ENCODE measurements around the gene C1QL1. TPM values are rescaled to one million over a fixed set of nuclear protein-coding genes. Genes with fewer than 3 reads are reported as not detected.

C1QL1 gene
- polyA plus RNA-seq, 1 donor from 2014 or later = 0.19 TPM

DNA sequence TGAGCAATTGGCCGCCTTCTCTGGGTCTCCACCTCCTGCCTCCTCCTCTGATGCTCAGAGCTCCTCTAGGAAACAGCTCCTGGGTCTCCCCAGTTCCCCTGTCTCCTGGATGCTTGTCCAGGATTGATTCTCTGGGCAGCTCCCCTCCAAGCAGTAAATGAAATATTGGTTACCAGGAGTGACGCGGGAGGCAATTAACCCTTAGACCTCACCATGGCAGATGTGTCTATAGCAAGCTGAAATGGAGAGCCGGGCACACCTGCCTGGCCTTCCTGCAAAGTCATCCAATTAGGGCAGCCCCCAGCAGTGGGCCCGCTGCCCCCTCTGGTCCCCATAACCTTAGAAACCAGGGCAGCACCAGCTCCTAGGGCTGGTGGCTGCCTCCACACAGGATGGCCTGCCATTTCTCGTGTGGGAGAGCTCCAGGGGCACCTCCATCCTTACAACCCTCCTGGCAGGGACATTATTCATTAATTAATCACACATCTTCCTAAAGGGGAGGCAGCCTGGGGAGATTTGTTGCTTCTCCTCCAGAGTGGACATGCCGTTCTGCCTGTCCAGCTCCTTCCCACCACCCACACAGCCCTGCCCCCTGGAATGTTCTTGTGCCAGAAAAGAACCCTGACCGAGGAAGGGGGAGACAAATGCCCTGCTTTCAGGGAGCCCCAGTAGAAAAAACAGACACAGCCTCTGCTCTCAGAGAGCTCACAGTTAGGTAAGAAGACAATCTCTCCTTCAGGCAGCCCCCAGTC is 12.3 kb downstream of the C1QL1 start:
- H3K9ac ChIP-seq (ENCODE audit: low read length) = no peak overlapping the region
- no peaks in the 10 kb centered on the region for H3K36me3 ChIP-seq (ENCODE audit: insufficient read depth, low read length)
- no peaks in the 10 kb centered on the region for H3K9me3 ChIP-seq (ENCODE audit: low read length)
- no peaks in the 10 kb centered on the region for H3K27me3 ChIP-seq (ENCODE audit: insufficient read depth, low read depth, low read length)
- H3F3A ChIP-seq (ENCODE audit: insufficient read depth, low read length, poor library complexity, severe bottlenecking) = no peaks in the 10 kb centered on the region
- TF ChIP-seq EZH2 (IDR thresholded peaks at IDR 0.05; ENCODE audit: borderline replicate concordance, insufficient read depth, low read length, poor library complexity, severe bottlenecking) (no peak), REST (IDR thresholded peaks at IDR 0.05; ENCODE audit: borderline replicate concordance) (no peak), EP300 (conservative IDR thresholded peaks at IDR 0.05; ENCODE audit: poor library complexity, severe bottlenecking) (no peak), RAD21 (conservative IDR thresholded peaks at IDR 0.05) (no peak), SMC3 (conservative IDR thresholded peaks at IDR 0.05; ENCODE audit: poor library complexity) (no peak), MXI1 (conservative IDR thresholded peaks at IDR 0.05; ENCODE audit: poor library complexity, severe bottlenecking) (no peak), TAF1 (IDR thresholded peaks at IDR 0.05; ENCODE audit: low read depth) (no peak), POLR2AphosphoS5 (IDR thresholded peaks at IDR 0.05) (no peak)
- TF ChIP-seq, protein P1, sequence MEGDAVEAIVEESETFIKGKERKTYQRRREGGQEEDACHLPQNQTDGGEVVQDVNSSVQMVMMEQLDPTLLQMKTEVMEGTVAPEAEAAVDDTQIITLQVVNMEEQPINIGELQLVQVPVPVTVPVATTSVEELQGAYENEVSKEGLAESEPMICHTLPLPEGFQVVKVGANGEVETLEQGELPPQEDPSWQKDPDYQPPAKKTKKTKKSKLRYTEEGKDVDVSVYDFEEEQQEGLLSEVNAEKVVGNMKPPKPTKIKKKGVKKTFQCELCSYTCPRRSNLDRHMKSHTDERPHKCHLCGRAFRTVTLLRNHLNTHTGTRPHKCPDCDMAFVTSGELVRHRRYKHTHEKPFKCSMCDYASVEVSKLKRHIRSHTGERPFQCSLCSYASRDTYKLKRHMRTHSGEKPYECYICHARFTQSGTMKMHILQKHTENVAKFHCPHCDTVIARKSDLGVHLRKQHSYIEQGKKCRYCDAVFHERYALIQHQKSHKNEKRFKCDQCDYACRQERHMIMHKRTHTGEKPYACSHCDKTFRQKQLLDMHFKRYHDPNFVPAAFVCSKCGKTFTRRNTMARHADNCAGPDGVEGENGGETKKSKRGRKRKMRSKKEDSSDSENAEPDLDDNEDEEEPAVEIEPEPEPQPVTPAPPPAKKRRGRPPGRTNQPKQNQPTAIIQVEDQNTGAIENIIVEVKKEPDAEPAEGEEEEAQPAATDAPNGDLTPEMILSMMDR (IDR thresholded peaks at IDR 0.05; ENCODE audit: poor library complexity, severe bottlenecking) = no peak
- no peaks in the 10 kb centered on the region for H3K79me2 ChIP-seq (replicated peaks; ENCODE audit: insufficient read depth, low read length)
- H3K4me2 ChIP-seq (ENCODE audit: low read length) = no peak overlapping the region
- H4K20me1 ChIP-seq (ENCODE audit: insufficient read depth) = no peaks in the 10 kb centered on the region
- H3K27ac ChIP-seq (ENCODE audit: low read length) = no peak overlapping the region
- H3K4me3 ChIP-seq (ENCODE audit: low read length) = no peak overlapping the region
- no peak overlapping the region for H2AFZ ChIP-seq (ENCODE audit: low read depth, low read length)
- H3K9me2 ChIP-seq (ENCODE audit: insufficient read depth, low read length) = no peaks in the 10 kb centered on the region

- H2AFZ ChIP-seq (ENCODE audit: low read depth, low read length) = no peak overlapping the region
- no peaks in the 10 kb centered on the region for H4K20me1 ChIP-seq (ENCODE audit: insufficient read depth)
- H3K27ac ChIP-seq (ENCODE audit: low read length) = no peak overlapping the region
Measured at GRCh38 chr17:44952946-44953475, 15.1 kb downstream of the C1QL1 start.

More at GRCh38 chr17:44952946-44953475, 15.1 kb downstream of the C1QL1 start:
- H3F3A ChIP-seq (ENCODE audit: insufficient read depth, low read length, poor library complexity, severe bottlenecking) = no peaks in the 10 kb centered on the region
- H3K9me2 ChIP-seq (ENCODE audit: insufficient read depth, low read length) = no peaks in the 10 kb centered on the region
- no peak overlapping the region for H3K4me2 ChIP-seq (ENCODE audit: low read length)
- no peaks in the 10 kb centered on the region for H3K79me2 ChIP-seq (replicated peaks; ENCODE audit: insufficient read depth, low read length)
- H3K27me3 ChIP-seq (ENCODE audit: insufficient read depth, low read depth, low read length) = no peaks in the 10 kb centered on the region
- no peak overlapping the region for H3K4me3 ChIP-seq (ENCODE audit: low read length)
- H3K9me3 ChIP-seq (ENCODE audit: low read length) = no peaks in the 10 kb centered on the region
- no peak for TF ChIP-seq EP300 (conservative IDR thresholded peaks at IDR 0.05; ENCODE audit: poor library complexity, severe bottlenecking)
- TF ChIP-seq RAD21 (conservative IDR thresholded peaks at IDR 0.05) = no peak
- no peak for TF ChIP-seq EZH2 (IDR thresholded peaks at IDR 0.05; ENCODE audit: borderline replicate concordance, insufficient read depth, low read length, poor library complexity, severe bottlenecking)
- TF ChIP-seq REST (IDR thresholded peaks at IDR 0.05; ENCODE audit: borderline replicate concordance) = no peak
- TF ChIP-seq, protein P1 (IDR thresholded peaks at IDR 0.05; ENCODE audit: poor library complexity, severe bottlenecking) = no peak
- no peak for TF ChIP-seq SMC3 (conservative IDR thresholded peaks at IDR 0.05; ENCODE audit: poor library complexity)
- TF ChIP-seq TAF1 (IDR thresholded peaks at IDR 0.05; ENCODE audit: low read depth) = no peak
- TF ChIP-seq MXI1 (conservative IDR thresholded peaks at IDR 0.05; ENCODE audit: poor library complexity, severe bottlenecking) = no peak
- no peaks in the 10 kb centered on the region for H3K36me3 ChIP-seq (ENCODE audit: insufficient read depth, low read length)
- no peak overlapping the region for H3K9ac ChIP-seq (ENCODE audit: low read length)

All from neural cell (in vitro differentiated cells).